K562 (cell line): Measurements from ENCODE around the gene GALT. TPM values are rescaled to one million over a fixed set of nuclear protein-coding genes. Genes with fewer than 3 reads are reported as not detected.

Experiments used
- ATAC-seq: fragments of 200-7000 bp; cut with Tn5 transposase; 3 replicates; pipeline ENCODE4 v1.9.1; 2020; ENCODE audit warnings: moderate library complexity
- BruUV-seq: library from RNA; stranded (reverse); fragments of 400-500 nt; replicated peaks from 2 replicates; lab custom pipeline; 2021; lab: Mats Ljungman, UMichigan
- CTCF ChIA-PET: fragments of 300-600 bp; formaldehyde crosslinking; extraction: SDS; loops from one replicate; lab custom pipeline; 2021; ENCODE audit warnings: low intra/inter-chr PET ratio; lab: Yijun Ruan, JAX
- POLR2A ChIA-PET: fragments of 300-600, 350-650 bp; sonication (Branson Sonifier 250); formaldehyde crosslinking; extraction: SDS; loops from one replicate; lab custom pipeline; 2021; ENCODE audit warnings: antibody characterized with exemption, inconsistent platforms; lab: Yijun Ruan, JAX
- DNase-seq, 4 experiments: peaks; one replicate each; pipeline versions ENCODE4 v3.0.0 to v3.0.0-alpha.2; 2011 to 2018; ENCODE audit warnings: low spot score in 3 of 4, mixed read lengths in 3 of 4; ENCODE audit errors: extremely low read depth in 1 of 4
- FAIRE-seq: peaks from 2 replicates; lab custom pipeline; 2011; peaks lifted over from hg19 to GRCh38; lab: Jason Lieb, UNC
- H2AFZ ChIP-seq: 2 replicates; pipeline ENCODE4 v1.6.0; 2011; ENCODE audit warnings: low read depth, low read length, control low read depth, inconsistent platforms
- H3K27ac ChIP-seq: fragments of 200-600 bp; 3 replicates; pipeline ENCODE4 v1.8.0; 2011; ENCODE audit warnings: low read depth, mild to moderate bottlenecking, control low read depth, inconsistent platforms, low read length, moderate library complexity, mixed read lengths; ENCODE audit errors: extremely low read depth
- H3K27me3 ChIP-seq, 2 experiments: fragments of 300-600 bp in 1 of 2; 2 replicates in 1 of 2; 3 replicates in 1 of 2; pipeline versions ENCODE4 v1.6.0 to v1.8.0; 2011; ENCODE audit warnings: inconsistent platforms in 2 of 2, low read length in 2 of 2, mild to moderate bottlenecking in 1 of 2, mixed read lengths in 1 of 2, moderate library complexity in 1 of 2; ENCODE audit not compliant: control insufficient read depth in 2 of 2, insufficient read depth in 2 of 2
- H3K36me3 ChIP-seq: fragments of 300-600 bp; 3 replicates; pipeline ENCODE4 v1.8.0; 2011; ENCODE audit warnings: mild to moderate bottlenecking, low read length, inconsistent platforms; ENCODE audit not compliant: control insufficient read depth, insufficient read depth
- H3K4me1 ChIP-seq, 2 experiments: fragments of 200-600 bp in 1 of 2; replicated peaks in 1 of 2; 2 replicates in 1 of 2; 3 replicates in 1 of 2; pipeline versions ENCODE4 v1.5.1 to v1.8.0; 2011; ENCODE audit warnings: inconsistent platforms in 2 of 2, low read length in 2 of 2, mild to moderate bottlenecking in 1 of 2, mixed read lengths in 1 of 2, moderate library complexity in 1 of 2; ENCODE audit not compliant: control insufficient read depth in 2 of 2, insufficient read depth in 2 of 2
- H3K4me2 ChIP-seq: 2 replicates; pipeline ENCODE4 v1.6.1; 2011; ENCODE audit warnings: low read length, control low read depth, inconsistent platforms, mixed read lengths; ENCODE audit not compliant: insufficient read depth
- H3K4me3 ChIP-seq: fragments of 200-600 bp; sonication (generic), shearing (Covaris generic); 2 replicates; pipeline ENCODE4 v1.5.1; 2016; ENCODE audit warnings: control low read depth, inconsistent platforms
- H3K79me2 ChIP-seq: fragments of 200-600 bp; 3 replicates; pipeline ENCODE4 v1.8.0; 2011; ENCODE audit warnings: low read length, inconsistent platforms; ENCODE audit not compliant: control insufficient read depth, insufficient read depth
- H3K9ac ChIP-seq, 2 experiments: 2 replicates each; pipeline versions ENCODE4 v1.6.0 to v1.6.1; 2011; ENCODE audit warnings: low read depth in 2 of 2, low read length in 2 of 2, control low read depth in 1 of 2, inconsistent platforms in 1 of 2, mild to moderate bottlenecking in 1 of 2, mixed read lengths in 1 of 2; ENCODE audit not compliant: insufficient read depth in 1 of 2
- H3K9me1 ChIP-seq: one replicate; pipeline ENCODE4 v1.6.0; 2011; ENCODE audit warnings: inconsistent platforms, mild to moderate bottlenecking, low read length, moderate library complexity; ENCODE audit not compliant: control insufficient read depth, insufficient read depth
- H3K9me3 ChIP-seq: replicated peaks from 2 replicates; pipeline ENCODE4 v1.5.1; 2011; ENCODE audit warnings: low read depth, low read length, inconsistent platforms; ENCODE audit not compliant: control insufficient read depth, insufficient read depth
- H4K20me1 ChIP-seq: replicated peaks from 2 replicates; pipeline ENCODE4 v1.6.1; 2011; ENCODE audit warnings: low read length, inconsistent platforms, mixed read lengths; ENCODE audit not compliant: control insufficient read depth, insufficient read depth
- ELF4 ChIP-seq: fragments of 450-650 bp; formaldehyde crosslinking; IDR thresholded peaks from 2 replicates; pipeline ENCODE4 v1.4.0; 2022; ENCODE audit warnings: missing genetic modification characterization
- HDAC2 ChIP-seq: fragments of 450-650 bp; IDR thresholded peaks from 2 replicates; pipeline ENCODE4 v1.6.1; 2016; ENCODE audit warnings: mild to moderate bottlenecking
- ILF3 ChIP-seq: fragments of 450-650 bp; IDR thresholded peaks from 2 replicates; pipeline ENCODE4 v1.6.1; 2018; ENCODE audit warnings: antibody characterized with exemption, mild to moderate bottlenecking, moderate library complexity, borderline replicate concordance
- RB1 ChIP-seq: fragments of 450-650 bp; IDR thresholded peaks from 2 replicates; pipeline ENCODE4 v1.6.1; 2017; ENCODE audit warnings: low read depth, mild to moderate bottlenecking
- RNF2 ChIP-seq: sonication (generic); IDR thresholded peaks from 2 replicates; pipeline ENCODE4 v1.6.1; 2016
- ZEB2 ChIP-seq: fragments of 450-650 bp; IDR thresholded peaks from 2 replicates; pipeline ENCODE4 v1.6.1; 2016
- ZFPM2 ChIP-seq: fragments of 250-450 bp; sonication (Bioruptor Pico); IDR thresholded peaks from 2 replicates; pipeline ENCODE4 v1.5.1; 2022; ENCODE audit warnings: mild to moderate bottlenecking
- ZNF175 ChIP-seq: fragments of 200-800 bp; sonication (Bioruptor generic); IDR thresholded peaks from 2 replicates; pipeline ENCODE4 v1.6.1; 2016; ENCODE audit warnings: low read depth, mild to moderate bottlenecking, missing genetic modification characterization, missing compliant biosample characterization
- ZNF445 ChIP-seq: fragments of 250-450 bp; sonication (Bioruptor Pico); IDR thresholded peaks from 2 replicates; pipeline ENCODE4 v1.4.0; 2020; ENCODE audit warnings: low read depth, mild to moderate bottlenecking, moderate library complexity
- WGBS: fragments of 100-300 bp; shearing (Covaris generic); methylation state at CpG from one replicate; pipeline ENCODE4 v1.1.6; 2016; ENCODE audit warnings: low coverage, mixed read lengths; ENCODE audit not compliant: insufficient coverage; ENCODE audit errors: missing lambda C conversion rate; 5-methylcytosine and 5-hydroxymethylcytosine counted together
- in situ Hi-C: fragments of 300-500 bp; cut with MboI; formaldehyde crosslinking; loops from 4 replicates; pipeline ENCODE4 v1.15.0; 2018; ENCODE audit warnings: inconsistent platforms, mixed read lengths
- intact Hi-C: fragments of 100-400 bp; cut with micrococcal nuclease; formaldehyde crosslinking; loops from 2 replicates; pipeline ENCODE4 v1.14.2; 2022
- polyA plus RNA-seq, 8 experiments: library from polyadenylated mRNA; depleted of rRNA in 4 of 8; stranded (reverse) in 5 of 8; unstranded in 3 of 8; fragments of >200 nt; fragmentation: Nextera tagmentation in 2 of 8; fragmentation: Illumina TruSeq in 1 of 8; extraction: Ambion mirVana in 2 of 8; extraction: Trizol in 1 of 8; gene quantifications; 2 replicates each; pipeline versions ENCODE4 v1.2.1 to v1.2.3, GENCODE V29; 2011 to 2014; ENCODE audit warnings: inconsistent platforms in 1 of 8, missing spikeins in 1 of 8
- total RNA-seq, 7 experiments: library from RNA; depleted of rRNA in 6 of 7; stranded (reverse); fragments of >200 nt in 6 of 7; fragmentation: Illumina TruSeq in 2 of 7; extraction: Trizol in 2 of 7; gene quantifications; 2 replicates each; pipeline versions ENCODE4 v1.2.1 to v1.2.3, GENCODE V29; 2011 to 2021; ENCODE audit warnings: low replicate concordance in 1 of 7
- TF ChIP-seq, protein P1 (sequence below): sonication (generic); formaldehyde crosslinking; IDR thresholded peaks from 2 replicates; pipeline ENCODE4 v1.8.0; 2023; ENCODE audit warnings: missing genetic modification reagents, mild to moderate bottlenecking, borderline replicate concordance

Gene GALT
- total and polyA plus RNA-seq, 9 of the 15 experiments (the other 6 are each of a cell fraction or from before 2014, with no cell fraction given), result 7.3 to 29.2 (median 15.6) TPM

DNA sequence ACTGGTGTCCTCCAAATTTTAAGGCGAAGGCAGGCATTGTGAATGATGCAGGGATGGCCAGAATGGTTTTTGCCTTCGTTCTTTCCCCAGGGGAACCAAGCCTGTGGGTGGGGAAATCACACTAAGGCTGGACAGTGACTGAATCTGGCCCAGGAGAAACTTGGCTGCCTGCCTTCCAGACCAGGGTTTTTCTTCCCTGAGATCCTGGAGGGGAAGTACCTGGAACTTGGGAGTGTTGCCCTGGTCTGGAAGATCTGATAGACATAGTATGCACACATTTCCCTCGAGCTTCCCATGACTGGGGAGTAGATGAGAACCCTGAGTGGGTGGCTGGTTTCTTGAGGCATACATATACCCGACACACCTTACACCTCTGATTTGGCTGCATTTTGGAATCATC, 4.8 kb downstream of the GALT start:
- POLR2A ChIA-PET, result interaction anchor here (0.6 to 2.6 kb wide), 7 partner anchors 9 to 117 kb away, joined by 3 to 13 read pairs (median 4); partner anchors contain the start of genes DCTN3 and SIGMAR1
- Histone ChIP-seq H3K4me2 (peak overlapping the region; percentile 98), H3K36me3 (peaks cover 27% of the 10 kb centered on the region; the same call in 2 of the 3 replicates), H3K79me2 (peaks cover 21% of the 10 kb centered on the region), H3K4me1 (peaks cover 40 to 60% of the 10 kb centered on the region in 2 experiments), H4K20me1 (no peaks in the 10 kb centered on the region), H2AFZ (no peak overlapping the region), H3K4me3 (peak overlapping the region; percentile 34), H3K27ac (peak overlapping the region; percentile 72), H3K9me3 (no peaks in the 10 kb centered on the region), H3K9ac (peak overlapping the region; percentile 33 to 87; a peak in 3 of 4 replicates), H3K27me3 (no peaks in the 10 kb centered on the region), H3K9me1 (peaks cover 7% of the 10 kb centered on the region)
- in situ Hi-C loops, result no loop called here
- WGBS, result 30% methylated on average over 3 of the region's 4 CpGs
- ATAC-seq (no peak), DNase-seq (no peak), FAIRE-seq (no peak)
- TF ChIP-seq ZNF445 (no peak), ZNF175 (no peak)
- CTCF ChIA-PET, result no interaction called here
- intact Hi-C loops, result no loop called here
- TSS peak; percentile 94 for BruUV-seq

DNA sequence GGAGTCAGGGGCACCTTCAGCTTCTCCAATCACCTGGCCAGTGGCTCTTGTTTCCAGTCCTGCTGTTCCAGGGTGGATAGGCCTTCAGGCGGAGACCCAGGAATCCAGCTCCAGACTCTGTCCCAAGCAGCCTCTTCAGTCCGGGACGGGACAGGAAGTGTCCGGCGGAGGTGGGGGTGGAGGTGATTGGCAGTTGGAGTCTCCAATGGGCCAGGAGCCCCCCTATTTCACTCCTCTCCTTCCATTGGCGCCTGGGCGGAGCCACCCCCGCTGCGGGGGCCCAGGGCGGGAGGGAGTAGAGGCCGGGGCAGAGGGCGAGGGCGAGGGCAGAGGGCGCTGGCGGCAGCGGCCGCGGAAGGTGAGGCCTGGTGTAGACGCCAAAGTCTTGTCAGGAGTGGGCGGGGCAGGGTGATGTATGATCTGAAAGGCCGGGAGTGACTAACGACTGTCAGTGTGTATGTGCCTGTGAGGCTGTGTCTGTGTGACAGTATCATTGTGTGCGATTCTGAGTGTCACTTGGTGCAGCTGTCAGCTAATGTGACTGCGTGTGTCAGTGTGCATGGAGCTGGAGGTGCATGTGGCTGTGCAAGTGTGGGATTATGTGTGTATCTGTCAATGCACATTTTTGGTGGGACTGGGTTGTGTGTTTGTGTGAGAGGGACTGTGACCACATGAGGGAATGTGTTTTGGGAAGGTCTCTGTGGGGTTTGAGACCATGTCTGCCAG, 5.6 kb downstream of the GALT start, which contains the start of gene IL11RA:
TSS of gene IL11RA (plus strand) at position 310 of the 726 bp plus-strand sequence. CDS start 3,033 bp downstream, outside the sequence.
- DNase-seq (peak; percentile 94 to 96 (median 94)), ATAC-seq (peak; percentile 89), FAIRE-seq (peak; percentile 97)
- peak within 1 kb of the TSS; percentile 34 for H3K4me3 ChIP-seq
- in situ Hi-C loops, result no loop called here
- H3K27me3 ChIP-seq, result no peaks in the 10 kb centered on the region
- H3K79me2 ChIP-seq, result peaks cover 17% of the 10 kb centered on the region
- WGBS, result 0% methylated on average over 12 of the region's 24 CpGs
- peak within 1 kb of the TSS; percentile 98 for H3K4me2 ChIP-seq
- H4K20me1 ChIP-seq, result no peaks in the 10 kb centered on the region
- CTCF ChIA-PET, result interaction anchor here (0.8 kb wide), 1 partner anchor 50 kb away, joined by 3 read pairs; no protein-coding TSS in a partner anchor
- peaks cover 27% of the 10 kb centered on the region; the same call in 2 of the 3 replicates for H3K36me3 ChIP-seq
- no peaks in the 10 kb centered on the region for H3K9me3 ChIP-seq
- peak within 1 kb of the TSS; percentile 76 for H2AFZ ChIP-seq
- peaks cover 7% of the 10 kb centered on the region for H3K9me1 ChIP-seq
- BruUV-seq, result no TSS peak
- H3K9ac ChIP-seq, result peak within 1 kb of the TSS; percentile 47 to 87
- peak within 1 kb of the TSS; percentile 72 for H3K27ac ChIP-seq
- peaks cover 40 to 53% of the 10 kb centered on the region in 2 experiments for H3K4me1 ChIP-seq
- POLR2A ChIA-PET, result interaction anchor here (0.6 to 2.6 kb wide), 8 partner anchors 9 to 118 kb away, joined by 3 to 13 read pairs (median 4); partner anchors contain the start of genes DCTN3 and SIGMAR1
- intact Hi-C loops, result no loop called here
- TF ChIP-seq ELF4 (CRISPR knock-in tag) (0 out of 2 replicates have a peak, but pooled peaks have one; percentile 8), RNF2 (peak; percentile 41; the same call in 1 of the 2 replicates), ZEB2 (no peak), ZFPM2 (CRISPR knock-in tag) (no peak), HDAC2 (0 out of 2 replicates have a peak, but pooled peaks have one; percentile 16), RB1 (peak; percentile 48; the same call in 1 of the 2 replicates), ILF3 (no peak)
- TF ChIP-seq, protein P1, sequence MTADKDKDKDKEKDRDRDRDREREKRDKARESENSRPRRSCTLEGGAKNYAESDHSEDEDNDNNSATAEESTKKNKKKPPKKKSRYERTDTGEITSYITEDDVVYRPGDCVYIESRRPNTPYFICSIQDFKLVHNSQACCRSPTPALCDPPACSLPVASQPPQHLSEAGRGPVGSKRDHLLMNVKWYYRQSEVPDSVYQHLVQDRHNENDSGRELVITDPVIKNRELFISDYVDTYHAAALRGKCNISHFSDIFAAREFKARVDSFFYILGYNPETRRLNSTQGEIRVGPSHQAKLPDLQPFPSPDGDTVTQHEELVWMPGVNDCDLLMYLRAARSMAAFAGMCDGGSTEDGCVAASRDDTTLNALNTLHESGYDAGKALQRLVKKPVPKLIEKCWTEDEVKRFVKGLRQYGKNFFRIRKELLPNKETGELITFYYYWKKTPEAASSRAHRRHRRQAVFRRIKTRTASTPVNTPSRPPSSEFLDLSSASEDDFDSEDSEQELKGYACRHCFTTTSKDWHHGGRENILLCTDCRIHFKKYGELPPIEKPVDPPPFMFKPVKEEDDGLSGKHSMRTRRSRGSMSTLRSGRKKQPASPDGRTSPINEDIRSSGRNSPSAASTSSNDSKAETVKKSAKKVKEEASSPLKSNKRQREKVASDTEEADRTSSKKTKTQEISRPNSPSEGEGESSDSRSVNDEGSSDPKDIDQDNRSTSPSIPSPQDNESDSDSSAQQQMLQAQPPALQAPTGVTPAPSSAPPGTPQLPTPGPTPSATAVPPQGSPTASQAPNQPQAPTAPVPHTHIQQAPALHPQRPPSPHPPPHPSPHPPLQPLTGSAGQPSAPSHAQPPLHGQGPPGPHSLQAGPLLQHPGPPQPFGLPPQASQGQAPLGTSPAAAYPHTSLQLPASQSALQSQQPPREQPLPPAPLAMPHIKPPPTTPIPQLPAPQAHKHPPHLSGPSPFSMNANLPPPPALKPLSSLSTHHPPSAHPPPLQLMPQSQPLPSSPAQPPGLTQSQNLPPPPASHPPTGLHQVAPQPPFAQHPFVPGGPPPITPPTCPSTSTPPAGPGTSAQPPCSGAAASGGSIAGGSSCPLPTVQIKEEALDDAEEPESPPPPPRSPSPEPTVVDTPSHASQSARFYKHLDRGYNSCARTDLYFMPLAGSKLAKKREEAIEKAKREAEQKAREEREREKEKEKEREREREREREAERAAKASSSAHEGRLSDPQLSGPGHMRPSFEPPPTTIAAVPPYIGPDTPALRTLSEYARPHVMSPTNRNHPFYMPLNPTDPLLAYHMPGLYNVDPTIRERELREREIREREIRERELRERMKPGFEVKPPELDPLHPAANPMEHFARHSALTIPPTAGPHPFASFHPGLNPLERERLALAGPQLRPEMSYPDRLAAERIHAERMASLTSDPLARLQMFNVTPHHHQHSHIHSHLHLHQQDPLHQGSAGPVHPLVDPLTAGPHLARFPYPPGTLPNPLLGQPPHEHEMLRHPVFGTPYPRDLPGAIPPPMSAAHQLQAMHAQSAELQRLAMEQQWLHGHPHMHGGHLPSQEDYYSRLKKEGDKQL, result no peak
